Hepatocyte (in vitro differentiated cells): Measurements from ENCODE around the gene BAZ2B.

Source experiments
- EZH2 ChIP-seq: fragments of 200-600 bp; sonication (generic); IDR thresholded peaks from 2 replicates; pipeline ENCODE4 v1.6.1; 2016; ENCODE audit warnings: antibody characterized with exemption, mild to moderate bottlenecking, borderline replicate concordance
- EZH2phosphoT487 ChIP-seq: fragments of 200-600 bp; sonication (generic); IDR thresholded peaks from one replicate; pipeline ENCODE4 v1.6.1; 2018; ENCODE audit warnings: antibody characterized with exemption, mild to moderate bottlenecking, low read depth, moderate library complexity; ENCODE audit not compliant: unreplicated experiment, severe bottlenecking
- TF ChIP-seq, protein P1 (sequence below): fragments of 200-600 bp; sonication (generic); IDR thresholded peaks from 2 replicates; pipeline ENCODE4 v1.5.1; 2016; ENCODE audit warnings: antibody characterized with exemption, mild to moderate bottlenecking; ENCODE audit not compliant: poor library complexity

DNA sequence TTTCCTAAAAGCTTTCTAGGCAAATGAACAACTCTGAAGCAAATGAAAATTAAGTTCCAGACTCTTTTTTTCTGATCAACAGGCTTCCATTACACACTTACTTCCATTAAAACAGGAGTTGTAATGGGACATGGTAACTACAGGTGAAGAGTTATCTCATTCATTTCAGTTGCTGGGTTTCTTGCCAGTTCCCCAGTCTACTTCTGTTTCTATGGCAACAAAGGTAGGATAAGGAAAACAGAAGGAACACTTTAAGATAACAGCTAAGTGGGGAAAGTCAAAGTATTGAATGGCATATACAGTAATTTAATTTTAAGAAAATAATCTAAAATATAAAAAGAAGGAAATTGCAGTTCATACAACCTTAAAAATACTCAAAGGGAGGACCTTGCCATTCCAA is 25.1 kb downstream of the BAZ2B start:
- TF ChIP-seq, protein P1, sequence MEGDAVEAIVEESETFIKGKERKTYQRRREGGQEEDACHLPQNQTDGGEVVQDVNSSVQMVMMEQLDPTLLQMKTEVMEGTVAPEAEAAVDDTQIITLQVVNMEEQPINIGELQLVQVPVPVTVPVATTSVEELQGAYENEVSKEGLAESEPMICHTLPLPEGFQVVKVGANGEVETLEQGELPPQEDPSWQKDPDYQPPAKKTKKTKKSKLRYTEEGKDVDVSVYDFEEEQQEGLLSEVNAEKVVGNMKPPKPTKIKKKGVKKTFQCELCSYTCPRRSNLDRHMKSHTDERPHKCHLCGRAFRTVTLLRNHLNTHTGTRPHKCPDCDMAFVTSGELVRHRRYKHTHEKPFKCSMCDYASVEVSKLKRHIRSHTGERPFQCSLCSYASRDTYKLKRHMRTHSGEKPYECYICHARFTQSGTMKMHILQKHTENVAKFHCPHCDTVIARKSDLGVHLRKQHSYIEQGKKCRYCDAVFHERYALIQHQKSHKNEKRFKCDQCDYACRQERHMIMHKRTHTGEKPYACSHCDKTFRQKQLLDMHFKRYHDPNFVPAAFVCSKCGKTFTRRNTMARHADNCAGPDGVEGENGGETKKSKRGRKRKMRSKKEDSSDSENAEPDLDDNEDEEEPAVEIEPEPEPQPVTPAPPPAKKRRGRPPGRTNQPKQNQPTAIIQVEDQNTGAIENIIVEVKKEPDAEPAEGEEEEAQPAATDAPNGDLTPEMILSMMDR: no peak
- TF ChIP-seq EZH2 (no peak), EZH2phosphoT487 (no peak)
